Islet of Langerhans (tissue), 1 donor: ENCODE results near the gene TBCK.
"Not testable (repeated sequence)": the region's sequence is repeated elsewhere in the genome, so short reads cannot be mapped to it uniquely, and the experiment has no call there.

Experiments
- FAIRE-seq: peaks from one replicate; lab custom pipeline; 2011; peaks lifted over from hg19 to GRCh38; lab: Jason Lieb, UNC

TBCK gene

GRCh38 chr4:106315968-106316772, at the start of gene TBCK, which contains the start of gene AIMP1:
Gene TBCK, minus strand, starts transcription at chr4:106316209. Its CDS starts 7,249 bp downstream, at chr4:106308960.
Gene AIMP1, plus strand, starts transcription at chr4:106316550. Its CDS starts 8,460 bp downstream, at chr4:106325010.
- FAIRE-seq = peak; percentile 97

GRCh38 chr4:106365613-106366012, 49.6 kb upstream of the TBCK start:
- FAIRE-seq = no peak

- FAIRE-seq = no peak
Measured at GRCh38 chr4:106364282-106364681, 48.3 kb upstream of the TBCK start.

GRCh38 chr4:106362086-106362825, 46.2 kb upstream of the TBCK start:
- no peak for FAIRE-seq

GRCh38 chr4:106358899-106359298, 42.9 kb upstream of the TBCK start:
- FAIRE-seq = no peak

GRCh38 chr4:106355193-106355592, 39.2 kb upstream of the TBCK start:
- no peak for FAIRE-seq

- no peak for FAIRE-seq
Measured at GRCh38 chr4:106353786-106354185, 37.8 kb upstream of the TBCK start.

- FAIRE-seq = no peak
Measured at GRCh38 chr4:106351016-106351415, 35.0 kb upstream of the TBCK start.

- FAIRE-seq = no peak
Measured at GRCh38 chr4:106347167-106347566, 31.2 kb upstream of the TBCK start.

GRCh38 chr4:106344647-106344970, 28.6 kb upstream of the TBCK start:
- no peak for FAIRE-seq

GRCh38 chr4:106343865-106344646, 28.0 kb upstream of the TBCK start:
- no peak for FAIRE-seq

GRCh38 chr4:106340774-106341173, 24.8 kb upstream of the TBCK start:
- FAIRE-seq = no peak

GRCh38 chr4:106339431-106339830, 23.4 kb upstream of the TBCK start:
- no peak for FAIRE-seq

- FAIRE-seq = no peak
Measured at GRCh38 chr4:106338671-106339070, 22.7 kb upstream of the TBCK start.

- no peak for FAIRE-seq
Measured at GRCh38 chr4:106337916-106338315, 21.9 kb upstream of the TBCK start.

- no peak for FAIRE-seq
Measured at GRCh38 chr4:106336618-106337017, 20.6 kb upstream of the TBCK start.

GRCh38 chr4:106334741-106335470, 18.9 kb upstream of the TBCK start:
- no peak for FAIRE-seq

GRCh38 chr4:106333186-106333585, 17.2 kb upstream of the TBCK start:
- peak; percentile 49 for FAIRE-seq

- FAIRE-seq = no peak
Measured at GRCh38 chr4:106329041-106329618, 13.1 kb upstream of the TBCK start.

- no peak for FAIRE-seq
Measured at GRCh38 chr4:106325800-106326199, 9.8 kb upstream of the TBCK start.

- FAIRE-seq = peak; percentile 74
Measured at GRCh38 chr4:106323119-106323518, 7.1 kb upstream of the TBCK start.

- FAIRE-seq = not testable (repeated sequence)
Measured at GRCh38 chr4:106321814-106322213, 5.8 kb upstream of the TBCK start.
